ENCODE measurements around the gene RNF157. TPM values are rescaled to one million over a fixed set of nuclear protein-coding genes. Genes with fewer than 3 reads are reported as not detected.

Gene RNF157
- total RNA-seq, 1 experiment from 2014 or later, result 6.7 TPM

- DNase-seq (ENCODE audit: low read depth), result no peak
Measured at GRCh38 chr17:76123749-76124581, 116.3 kb downstream of the RNF157 start.

DNA sequence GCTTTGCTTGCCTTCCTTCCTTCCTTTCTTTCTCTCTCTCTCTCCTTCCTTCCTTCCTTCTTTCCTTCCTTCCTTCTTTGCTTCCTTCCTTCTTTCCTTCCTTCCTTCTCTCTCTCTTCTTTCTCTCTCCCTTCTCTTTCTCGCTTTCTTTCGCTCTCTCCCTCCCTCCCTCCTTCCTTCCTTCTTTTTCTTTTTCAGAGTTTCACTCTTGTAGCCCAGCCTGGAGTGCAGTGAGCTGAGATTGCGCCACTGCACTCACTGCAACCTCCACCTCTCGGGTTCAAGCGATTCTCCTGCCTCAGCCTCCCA lies 117.1 kb downstream of the RNF157 start:
- DNase-seq (ENCODE audit: low read depth), result no peak

GRCh38 chr17:76122431-76123190 lies 117.7 kb downstream of the RNF157 start:
- DNase-seq (ENCODE audit: low read depth), result no peak

GRCh38 chr17:76121932-76122430 lies 118.3 kb downstream of the RNF157 start:
- no peak for DNase-seq (ENCODE audit: low read depth)

GRCh38 chr17:76120658-76121008 lies 119.7 kb downstream of the RNF157 start:
- DNase-seq (ENCODE audit: low read depth), result no peak

GRCh38 chr17:76119409-76120371 lies 120.6 kb downstream of the RNF157 start:
- DNase-seq (ENCODE audit: low read depth), result no peak

- no peak for DNase-seq (ENCODE audit: low read depth)
Measured at GRCh38 chr17:76115138-76115754, 125.0 kb downstream of the RNF157 start.

- DNase-seq (ENCODE audit: low read depth), result no peak
Measured at GRCh38 chr17:76111956-76112355, 128.3 kb downstream of the RNF157 start.

DNA sequence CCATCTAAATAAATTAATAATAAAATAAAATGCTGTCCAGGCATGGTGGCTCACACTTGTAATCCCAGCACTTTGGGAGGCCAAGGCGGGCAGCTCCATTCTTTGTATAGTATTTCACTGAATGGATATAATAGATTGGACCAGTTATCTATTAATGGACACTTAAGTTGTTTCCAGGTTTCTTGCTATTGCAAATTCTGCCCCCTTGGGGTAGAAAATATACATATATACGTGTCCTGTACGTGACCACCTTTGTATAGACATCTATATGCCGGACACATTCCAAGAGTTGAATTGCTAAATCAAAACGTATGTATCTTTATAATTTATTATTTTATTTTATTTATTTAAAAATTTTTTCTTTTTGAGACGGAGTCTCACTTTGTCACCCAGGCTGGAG lies 132.8 kb downstream of the RNF157 start:
- DNase-seq (ENCODE audit: low read depth), result no peak

- DNase-seq (ENCODE audit: low read depth), result no peak
Measured at GRCh38 chr17:76106703-76107102, 133.6 kb downstream of the RNF157 start.

DNA sequence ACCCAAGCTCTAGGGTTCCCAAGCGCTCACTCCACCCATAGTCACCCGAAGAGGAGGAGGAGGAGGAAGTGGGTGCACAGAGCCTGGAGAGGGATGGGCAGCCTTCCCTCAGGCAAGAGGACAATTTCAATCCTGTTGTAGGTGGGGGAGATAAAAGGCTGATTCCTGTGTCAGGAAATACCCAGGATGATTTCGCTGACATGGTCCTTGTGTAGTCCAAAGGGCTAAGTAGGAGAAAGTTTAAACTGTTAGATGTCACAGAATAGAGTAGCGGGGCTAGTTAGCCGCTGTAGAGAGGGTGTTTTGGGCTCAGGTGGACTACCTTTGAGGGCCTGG lies 135.4 kb downstream of the RNF157 start:
- no peak for DNase-seq (ENCODE audit: low read depth)

DNA sequence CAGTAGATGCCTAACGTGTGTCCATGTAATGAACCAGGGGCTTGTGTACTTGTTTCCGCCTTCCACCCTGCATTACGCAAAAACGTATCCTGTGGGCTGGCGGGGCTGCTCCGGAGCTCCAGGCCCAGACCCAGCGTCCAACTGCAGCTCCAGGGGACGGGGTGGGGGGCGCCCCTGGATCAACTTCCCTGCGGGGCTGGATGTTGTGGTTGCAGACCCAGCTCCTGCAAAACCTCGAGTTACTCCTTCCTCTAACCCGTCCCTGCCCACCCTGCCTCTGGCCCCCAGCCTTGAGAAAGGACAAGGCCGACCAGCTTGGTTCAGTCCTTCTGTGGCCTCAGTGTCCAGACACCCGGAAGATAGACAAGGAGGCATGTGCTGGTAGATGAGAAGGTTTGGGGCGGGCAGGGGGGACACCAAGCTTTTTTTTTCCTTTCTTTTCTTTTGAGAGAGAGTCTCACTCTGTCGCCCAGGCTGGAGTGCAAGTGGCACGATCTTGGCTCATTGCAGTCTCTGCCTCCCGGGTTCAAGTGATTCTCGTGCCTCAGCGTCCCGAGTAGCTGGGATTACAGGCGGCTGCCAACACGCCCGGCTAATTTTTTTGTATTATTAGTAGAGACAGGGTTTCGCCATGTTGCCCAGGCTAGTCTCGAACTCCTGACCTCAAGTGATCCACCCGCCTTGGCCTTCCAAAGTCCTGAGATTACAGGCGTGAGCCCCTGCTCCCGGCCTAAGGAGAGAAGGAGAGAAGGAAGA lies 136.0 kb downstream of the RNF157 start:
- DNase-seq (ENCODE audit: low read depth), result no peak

- DNase-seq (ENCODE audit: low read depth), result peak; percentile 88
Measured at GRCh38 chr17:76103274-76104139, 136.8 kb downstream of the RNF157 start, which contains the start of gene EXOC7. TSS of gene EXOC7 (minus strand) at chr17:76103787. CDS start at chr17:76103692, 95 bp downstream.

DNA sequence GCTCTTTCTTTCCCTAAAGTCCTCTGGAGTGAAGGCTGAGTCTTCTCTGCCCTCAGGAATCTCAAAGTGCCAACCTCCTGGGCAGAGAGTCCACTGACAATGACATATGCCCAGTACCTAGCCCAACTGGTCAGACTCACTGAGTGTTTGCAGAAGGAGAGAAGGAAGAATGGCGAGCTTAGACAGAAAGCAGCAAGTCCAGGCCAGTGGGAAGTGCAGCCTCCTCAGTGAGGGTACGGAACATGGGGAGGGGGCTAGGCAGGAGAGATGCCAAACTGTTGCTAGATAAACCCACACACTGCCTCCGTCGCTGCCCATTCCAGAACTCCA lies 137.4 kb downstream of the RNF157 start:
- peak; percentile 25 for DNase-seq (ENCODE audit: low read depth)

- DNase-seq (ENCODE audit: low read depth), result no peak
Measured at GRCh38 chr17:76097716-76098295, 142.5 kb downstream of the RNF157 start.

- DNase-seq (ENCODE audit: low read depth), result no peak
Measured at GRCh38 chr17:76095943-76096342, 144.3 kb downstream of the RNF157 start.

DNA sequence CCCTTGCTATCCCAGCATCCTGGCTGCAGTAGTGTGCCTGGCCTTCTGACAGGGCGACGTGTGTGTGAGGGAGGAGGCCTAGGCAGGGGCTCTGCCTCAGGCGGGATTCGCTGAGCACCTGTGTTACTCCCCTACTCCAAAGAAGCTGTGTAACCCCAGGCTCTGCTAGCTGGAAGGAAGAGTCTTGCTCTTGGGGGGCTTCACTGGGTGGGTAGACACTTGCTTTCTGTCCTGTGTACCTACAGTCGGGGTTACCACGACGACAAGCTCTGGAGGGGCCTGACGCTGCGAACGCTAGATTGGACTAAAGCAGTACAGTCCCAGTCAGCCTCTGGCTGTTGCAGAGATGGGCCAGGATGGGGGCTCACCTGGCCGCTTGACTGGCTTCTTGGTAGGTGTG lies 146.2 kb downstream of the RNF157 start:
- DNase-seq (ENCODE audit: low read depth), result no peak

GRCh38 chr17:76092526-76093413 lies 147.5 kb downstream of the RNF157 start:
- DNase-seq (ENCODE audit: low read depth), result no peak
